Stomach (tissue), 9 donors: Measurements from ENCODE around the gene KCNIP4. TPM values are rescaled to one million over a fixed set of nuclear protein-coding genes. Genes with fewer than 3 reads are reported as not detected.

Source experiments
- DNase-seq, 2 donors: peaks; one replicate each; pipeline versions ENCODE4 v3.0.0 to v3.0.0-alpha.2; 2013 to 2019
- H3K27ac ChIP-seq, 5 donors: fragments of 200-600 bp in 4 of 5; sonication (generic) in 4 of 5; one replicate each; pipeline ENCODE4 v1.5.1; 2013 to 2019; ENCODE audit warnings: mild to moderate bottlenecking in 1 of 5, moderate library complexity in 1 of 5
- H3K27me3 ChIP-seq, 3 donors: fragments of 200-600 bp; sonication (generic); one replicate each; pipeline ENCODE4 v1.5.1; 2017 to 2019; ENCODE audit warnings: mixed run types in 1 of 3
- H3K36me3 ChIP-seq, 4 donors: fragments of 200-600 bp; sonication (generic); 1 replicate in 3 of 4; 2 replicates in 1 of 4; pipeline ENCODE4 v1.5.1; 2016 to 2019
- H3K4me1 ChIP-seq, 4 donors: fragments of 200-600 bp; sonication (generic); one replicate each; pipeline ENCODE4 v1.5.1; 2016 to 2019
- H3K4me3 ChIP-seq, 4 donors: fragments of 200-600 bp; sonication (generic) in 3 of 4; one replicate each; pipeline ENCODE4 v1.5.1; 2016 to 2019; ENCODE audit warnings: mild to moderate bottlenecking in 1 of 4
- H3K9me3 ChIP-seq, 4 donors: fragments of 200-600 bp; sonication (generic); one replicate each; pipeline ENCODE4 v1.5.1; 2016 to 2019
- CTCF ChIP-seq, 7 experiments: fragments of 450-650 bp in 4 of 7; fragments of 200-600 bp in 3 of 7; sonication (generic) in 3 of 7; IDR thresholded peaks; one replicate each; pipeline ENCODE4 v1.5.1; 2016 to 2019; ENCODE audit warnings: antibody characterized with exemption in 7 of 7, control low read depth in 2 of 7, mild to moderate bottlenecking in 1 of 7
- EP300 ChIP-seq: sonication (generic); formaldehyde crosslinking; IDR thresholded peaks from one replicate; pipeline ENCODE4 v1.6.1; 2017; ENCODE audit warnings: antibody characterized with exemption
- POLR2A ChIP-seq, 4 donors: fragments of 450-650 bp; IDR thresholded peaks; one replicate each; pipeline ENCODE4 v1.6.1; 2016; ENCODE audit warnings: antibody characterized with exemption in 4 of 4, control low read depth in 2 of 4, mild to moderate bottlenecking in 1 of 4, moderate library complexity in 1 of 4
- POLR2AphosphoS5 ChIP-seq, 3 donors: sonication (generic); formaldehyde crosslinking; IDR thresholded peaks; one replicate each; pipeline ENCODE4 v1.6.1; 2016; ENCODE audit warnings: antibody characterized with exemption in 3 of 3
- WGBS, 5 donors: extraction: QIAGEN DNeasy Blood & Tissue Kit in 3 of 5; methylation state at CpG; one replicate each; pipeline versions ENCODE4 v1.1.5 to v1.1.7; 2013 to 2018; 5-methylcytosine and 5-hydroxymethylcytosine counted together
- intact Hi-C: fragments of 100-400 bp; cut with DNase I; formaldehyde crosslinking; loops from one replicate; pipeline ENCODE4 v1.15.1; 2023; ENCODE audit warnings: low total_unique reads
- polyA plus RNA-seq, 3 donors: library from polyadenylated mRNA; stranded (reverse); fragments of 200-250 nt; gene quantifications; one replicate each; pipeline ENCODE4 v1.2.3, GENCODE V29; 2013
- total RNA-seq, 5 donors: library from RNA; depleted of rRNA; stranded (reverse); fragments of >200 nt; gene quantifications; one replicate each; pipeline versions ENCODE4 v1.1.0 to v1.2.3, GENCODE V29; 2014 to 2016
- donor health status: healthy with polysubstance abuse.
- donor health status: Bipolar disorder and iron deficiency.
- donor health status: healthy.

The KCNIP4 gene
- total and polyA plus RNA-seq, 8 donors, result 0.23 to 1.8 (median 1.3) TPM; not detected in 4

GRCh38 chr4:21815651-21816377 lies 132.8 kb downstream of the KCNIP4 start:
- Histone ChIP-seq H3K27ac (no peak overlapping the region), H3K36me3 (no peaks in the 10 kb centered on the region), H3K4me3 (no peak overlapping the region), H3K27me3 (no peaks in the 10 kb centered on the region), H3K4me1 (no peaks in the 10 kb centered on the region), H3K9me3 (peaks cover 0 to 28% (median 13%) of the 10 kb centered on the region in 4 donors)
- intact Hi-C loops, result no loop called here
- no peak for DNase-seq
- TF ChIP-seq POLR2AphosphoS5 (IDR thresholded peaks at IDR 0.05) (no peak), EP300 (no peak), CTCF (IDR thresholded peaks at IDR 0.05) (no peak), POLR2A (IDR thresholded peaks at IDR 0.05) (no peak)

- Histone ChIP-seq H3K27ac (no peak overlapping the region), H3K4me3 (no peak overlapping the region), H3K4me1 (no peaks in the 10 kb centered on the region), H3K9me3 (peaks cover 0 to under 1% (median 0%) of the 10 kb centered on the region in 4 donors), H3K27me3 (no peaks in the 10 kb centered on the region), H3K36me3 (no peaks in the 10 kb centered on the region)
- no peak for DNase-seq
- 36 to 58% (median 45%) methylated on average over 1 of the region's 1 CpG for WGBS, 5 donors
- intact Hi-C loops, result no loop called here
- no peak for TF ChIP-seq POLR2AphosphoS5 (IDR thresholded peaks at IDR 0.05)
- no peak for TF ChIP-seq CTCF (IDR thresholded peaks at IDR 0.05)
- no peak for TF ChIP-seq EP300
- no peak for TF ChIP-seq POLR2A (IDR thresholded peaks at IDR 0.05)
Measured at GRCh38 chr4:21811565-21811964, 137.0 kb downstream of the KCNIP4 start.

GRCh38 chr4:21806991-21807390 lies 141.6 kb downstream of the KCNIP4 start:
- Histone ChIP-seq H3K4me1 (no peaks in the 10 kb centered on the region), H3K9me3 (no peaks in the 10 kb centered on the region), H3K27ac (no peak overlapping the region), H3K27me3 (no peaks in the 10 kb centered on the region), H3K36me3 (no peaks in the 10 kb centered on the region), H3K4me3 (no peak overlapping the region)
- TF ChIP-seq POLR2A (IDR thresholded peaks at IDR 0.05) (no peak), CTCF (IDR thresholded peaks at IDR 0.05) (no peak), EP300 (no peak), POLR2AphosphoS5 (IDR thresholded peaks at IDR 0.05) (no peak)
- 79 to 89% (median 85%) methylated on average over 3 of the region's 3 CpGs for WGBS, 5 donors
- intact Hi-C loops, result no loop called here
- DNase-seq, result no peak

- TF ChIP-seq POLR2A (IDR thresholded peaks at IDR 0.05) (no peak), POLR2AphosphoS5 (IDR thresholded peaks at IDR 0.05) (no peak), CTCF (IDR thresholded peaks at IDR 0.05) (no peak), EP300 (no peak)
- H3K36me3 ChIP-seq, result no peaks in the 10 kb centered on the region
- no peaks in the 10 kb centered on the region for H3K4me1 ChIP-seq
- intact Hi-C loops, result no loop called here
- no peaks in the 10 kb centered on the region for H3K9me3 ChIP-seq
- 45 to 63% (median 53%) methylated on average over 1 of the region's 1 CpG for WGBS, 5 donors
- H3K27me3 ChIP-seq, result no peaks in the 10 kb centered on the region
- no peak overlapping the region for H3K27ac ChIP-seq
- DNase-seq, result no peak
- no peak overlapping the region for H3K4me3 ChIP-seq
Measured at GRCh38 chr4:21802406-21802805, 146.2 kb downstream of the KCNIP4 start.
